Measurements from ENCODE around the gene G6PC2. TPM values are rescaled to one million over a fixed set of nuclear protein-coding genes. Genes with fewer than 3 reads are reported as not detected.
"Not testable (repeated sequence)": the region's sequence is repeated elsewhere in the genome, so short reads cannot be mapped to it uniquely, and the experiment has no call there.

The G6PC2 gene
- total RNA-seq, 1 experiment from 2014 or later, result not detected

DNA sequence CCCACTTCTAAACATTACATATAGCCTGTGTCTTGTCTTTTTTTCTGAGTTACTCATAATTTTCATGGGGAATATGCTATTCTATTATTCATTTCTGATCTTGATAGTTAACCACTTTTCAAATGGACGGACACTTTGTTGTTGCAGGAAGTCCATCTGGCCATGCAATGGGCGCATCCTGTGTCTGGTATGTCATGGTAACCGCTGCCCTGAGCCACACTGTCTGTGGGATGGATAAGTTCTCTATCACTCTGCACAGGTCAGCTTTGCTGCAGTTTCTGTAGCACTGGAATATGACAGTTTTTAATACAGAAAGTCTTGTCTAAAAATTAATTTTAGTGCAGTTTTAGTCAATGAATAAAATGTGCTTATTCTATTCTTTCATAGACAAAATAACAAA lies 3.3 kb downstream of the G6PC2 start:
- DNase-seq (ENCODE audit: low read depth), result no peak

DNA sequence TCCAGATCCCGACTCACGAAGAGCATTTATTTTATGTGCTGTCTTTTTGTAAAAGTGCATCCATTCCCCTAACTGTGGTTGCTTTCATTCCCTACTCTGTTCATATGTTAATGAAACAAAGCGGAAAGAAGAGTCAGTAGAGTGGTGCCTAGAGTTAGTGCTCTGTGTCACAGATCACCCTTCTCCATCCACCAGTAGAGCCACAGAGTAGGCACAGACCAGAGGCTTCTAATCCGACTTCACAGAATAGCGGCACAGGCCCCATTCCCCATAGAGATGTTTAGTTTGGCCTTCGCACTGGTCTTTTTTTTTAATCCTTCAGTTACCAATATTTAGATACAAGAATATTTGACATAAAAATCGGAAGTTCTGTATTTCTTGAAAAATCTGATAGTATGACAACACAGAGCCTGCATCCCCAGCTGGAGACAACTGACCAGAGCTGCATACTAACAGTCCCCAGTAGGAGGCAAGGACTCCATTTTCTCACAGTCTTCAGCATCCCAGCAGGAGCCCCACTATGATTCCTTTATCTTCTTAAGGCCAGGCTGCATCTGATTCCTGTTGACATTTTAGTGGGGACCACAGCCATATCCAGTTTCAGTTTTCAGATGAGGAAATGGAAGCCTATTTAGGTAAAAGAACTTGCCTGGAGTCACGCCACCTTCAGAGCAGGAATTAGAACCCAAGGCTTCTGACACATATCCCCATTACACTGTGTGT lies 7.0 kb downstream of the G6PC2 start:
- no peak for DNase-seq (ENCODE audit: low read depth)

DNA sequence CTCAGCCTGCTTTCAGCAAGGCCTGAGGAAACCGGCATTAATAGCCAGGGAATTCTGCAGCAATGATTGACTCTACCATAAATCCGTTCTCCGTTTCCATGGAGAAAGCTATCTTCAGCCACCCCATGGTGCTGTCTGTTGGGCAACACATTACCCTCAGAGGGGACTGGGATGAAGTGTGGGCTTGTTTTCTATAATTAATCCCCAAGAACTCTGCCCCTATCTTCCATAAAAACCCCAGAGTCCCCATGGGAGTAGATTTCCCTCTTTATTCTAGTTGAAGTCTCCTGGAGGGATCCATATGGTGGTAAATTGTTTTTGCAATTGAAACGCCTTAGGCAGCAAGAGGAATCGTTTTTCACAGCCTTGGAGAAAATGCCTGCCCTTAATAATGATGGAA lies 9.2 kb downstream of the G6PC2 start:
- DNase-seq (ENCODE audit: low read depth), result no peak

DNA sequence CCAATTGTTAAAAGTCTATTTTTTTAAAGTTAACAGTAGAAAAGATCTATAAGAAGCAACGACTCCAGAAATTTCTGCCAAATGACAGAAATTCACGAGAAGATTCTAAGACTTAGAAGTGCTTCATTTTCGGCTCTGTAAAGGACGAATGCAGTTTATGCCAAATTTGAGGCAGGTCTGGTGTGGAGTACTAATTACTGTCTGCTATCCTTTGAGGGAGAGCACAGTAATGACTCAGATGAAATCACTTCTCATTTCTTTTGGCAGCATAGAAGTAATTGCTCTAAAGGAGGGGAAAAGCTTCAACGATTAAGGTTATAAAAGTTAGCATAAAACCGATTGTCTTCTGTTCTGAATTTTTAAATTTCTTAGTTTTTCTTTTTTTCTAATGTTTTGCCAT lies 11.4 kb downstream of the G6PC2 start:
- DNase-seq (ENCODE audit: low read depth), result no peak

DNA sequence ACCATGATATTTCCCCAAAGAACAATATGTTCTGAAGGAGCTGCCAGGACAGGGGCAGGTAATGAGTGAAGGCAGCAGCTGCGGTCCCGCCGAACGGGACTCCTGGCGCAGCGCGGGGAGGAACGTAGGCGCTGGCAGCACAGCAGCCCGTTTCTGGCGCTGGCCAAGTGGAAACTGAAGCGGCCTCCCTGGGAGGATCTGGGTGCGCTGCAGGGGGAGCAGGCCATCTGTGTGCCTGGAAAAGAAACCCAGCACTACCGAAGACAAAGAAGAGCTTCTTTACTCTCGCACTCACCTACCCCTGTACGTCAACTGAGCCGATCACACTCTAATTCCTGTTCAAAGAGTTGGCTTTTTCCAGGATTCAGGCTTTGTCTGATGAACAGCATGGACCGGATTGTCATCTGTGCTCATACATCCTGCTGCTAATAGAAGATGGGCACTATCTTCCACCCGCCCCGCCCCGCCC lies 11.8 kb downstream of the G6PC2 start:
- peak; percentile 87 for DNase-seq (ENCODE audit: low read depth)

DNA sequence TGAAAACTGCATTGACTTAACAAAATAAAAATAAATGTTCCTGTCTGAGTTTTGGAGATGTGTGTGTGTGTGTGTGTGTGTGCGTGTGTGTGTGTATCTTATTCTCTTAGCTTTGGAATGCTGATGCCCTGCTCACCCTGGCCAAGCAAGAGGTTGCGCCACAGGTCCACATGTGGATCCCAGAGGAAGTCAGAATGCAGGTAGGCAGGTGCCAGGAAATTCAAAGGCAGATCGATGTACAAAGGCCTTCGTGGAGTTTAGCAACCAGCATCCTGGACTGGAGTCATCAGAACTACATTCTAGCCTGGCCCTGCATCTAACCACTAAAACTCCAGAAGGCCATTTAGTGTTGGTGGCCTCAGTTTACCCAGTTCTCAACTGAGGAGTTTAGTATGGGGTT lies 12.4 kb downstream of the G6PC2 start:
- DNase-seq (ENCODE audit: low read depth), result no peak

DNA sequence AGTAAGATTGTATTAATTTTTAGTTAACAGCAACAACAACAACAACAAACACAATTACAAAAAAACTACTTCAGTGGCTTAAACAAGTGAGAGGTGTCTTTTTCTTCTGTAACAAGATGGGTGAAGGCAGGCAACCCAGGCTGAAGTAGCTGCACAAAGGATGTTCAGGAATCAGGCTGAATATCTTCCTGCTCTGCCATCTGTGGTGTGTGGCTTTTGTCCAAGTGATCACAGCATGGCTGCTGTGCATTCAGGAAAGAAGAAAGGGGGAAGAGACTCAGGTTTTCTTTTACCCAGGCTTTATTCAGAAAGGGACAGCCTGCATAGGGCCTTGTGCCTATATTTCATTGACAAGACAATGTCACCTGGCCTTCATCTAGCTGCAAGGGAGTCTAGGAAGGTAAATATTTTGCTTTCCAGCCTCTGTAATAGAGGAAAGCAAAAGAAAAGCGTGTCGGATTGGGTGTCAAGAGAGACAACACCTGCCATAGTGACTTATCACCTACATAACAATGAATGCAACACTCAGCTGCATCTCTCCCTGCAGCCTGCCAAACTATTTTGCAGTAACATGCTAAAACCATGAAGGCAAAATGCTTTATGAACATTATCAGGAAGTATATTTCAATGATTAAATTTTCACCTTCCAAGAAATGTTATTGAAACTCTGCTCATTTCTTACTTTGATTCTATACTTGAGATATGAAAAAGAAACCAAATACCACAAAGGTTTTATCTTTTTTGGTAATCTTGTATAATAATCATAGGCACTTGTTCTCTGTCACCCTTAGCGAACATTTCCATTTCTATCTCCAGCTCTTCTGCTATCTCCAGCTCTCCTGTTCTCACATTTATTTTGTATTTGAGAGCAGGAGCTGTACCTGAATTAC lies 14.6 kb downstream of the G6PC2 start:
- no peak for DNase-seq (ENCODE audit: low read depth)

DNA sequence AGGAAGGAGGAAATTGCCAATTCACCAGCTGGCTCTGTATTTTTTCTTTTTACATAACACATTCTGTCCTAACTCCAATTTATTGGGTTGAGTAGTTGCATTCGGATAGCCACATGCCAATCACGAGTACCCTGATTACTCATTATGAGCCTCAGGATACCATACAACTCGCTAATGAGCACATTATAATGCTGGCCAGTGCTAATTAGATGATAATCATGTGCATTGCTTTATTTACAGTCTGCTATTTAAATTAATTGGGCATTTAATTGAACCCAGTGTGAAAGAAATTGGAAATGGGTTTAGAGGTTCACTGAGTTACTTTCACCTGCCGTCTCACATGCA lies 15.2 kb downstream of the G6PC2 start:
- no peak for DNase-seq (ENCODE audit: low read depth)

DNA sequence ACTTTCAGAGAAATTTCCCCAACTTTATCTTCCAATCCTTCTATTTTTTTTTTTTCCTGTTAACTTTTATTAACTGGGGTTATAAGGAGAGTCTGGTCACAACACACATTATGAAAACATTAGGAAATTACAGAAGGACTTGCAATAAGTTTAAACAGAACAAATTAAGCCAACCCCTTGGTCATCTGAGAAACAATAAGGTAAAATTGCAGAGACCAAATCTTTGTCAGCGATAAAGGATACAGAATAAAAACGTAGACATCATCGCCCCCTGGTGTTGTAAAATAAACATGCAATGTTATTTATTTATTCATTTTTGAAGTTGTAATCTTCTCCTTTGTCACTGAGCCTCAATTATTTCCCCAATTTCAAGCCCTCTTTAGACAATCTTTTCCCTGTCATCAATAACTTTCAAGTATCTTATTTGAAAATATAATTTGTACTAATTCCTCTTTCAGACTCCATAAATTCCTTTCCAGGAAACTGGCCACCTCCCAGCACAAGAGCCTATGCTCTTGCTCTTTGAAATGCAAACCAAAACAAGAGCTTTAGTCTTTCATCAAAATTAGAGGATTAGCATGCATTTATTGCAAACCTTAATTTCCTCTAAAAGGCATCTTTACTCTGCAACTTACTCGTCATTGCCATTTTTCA lies 19.5 kb downstream of the G6PC2 start:
- DNase-seq (ENCODE audit: low read depth), result peak; percentile 35

DNA sequence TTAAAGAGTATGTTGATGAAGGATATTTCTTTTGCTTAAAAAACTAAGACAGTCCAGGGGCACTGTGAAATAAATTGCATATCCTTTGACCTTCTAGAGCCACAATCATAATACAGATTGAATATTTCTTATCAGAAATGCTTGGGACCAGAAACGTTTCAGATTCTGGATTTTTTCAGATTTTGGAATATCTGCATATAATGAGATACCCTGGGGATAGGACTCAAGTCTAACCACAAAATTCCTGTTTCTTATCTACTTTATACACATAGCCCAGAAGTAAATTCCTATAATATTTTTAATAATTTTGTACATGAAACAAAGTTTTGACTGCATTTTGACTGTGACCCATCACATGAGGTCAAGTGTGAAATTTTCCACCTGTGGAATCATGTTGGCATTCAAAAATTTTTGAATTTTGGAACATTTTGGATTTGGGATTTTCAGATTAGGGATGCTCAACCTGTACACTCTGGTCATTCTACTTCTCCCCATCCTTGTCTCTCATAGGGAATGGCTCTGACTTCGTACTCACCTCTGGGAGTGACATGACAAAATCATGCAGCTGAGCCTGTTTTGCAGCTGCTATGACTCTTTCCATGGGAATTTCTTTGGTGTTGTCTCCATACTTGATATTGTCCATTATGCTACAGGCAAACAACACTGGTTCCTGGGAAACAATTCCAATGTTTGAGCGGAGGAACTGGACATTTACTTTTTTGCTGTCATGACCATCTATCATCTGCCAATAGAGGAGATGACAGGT lies 25.7 kb downstream of the G6PC2 start:
- peak; percentile 25 for DNase-seq (ENCODE audit: low read depth)

DNA sequence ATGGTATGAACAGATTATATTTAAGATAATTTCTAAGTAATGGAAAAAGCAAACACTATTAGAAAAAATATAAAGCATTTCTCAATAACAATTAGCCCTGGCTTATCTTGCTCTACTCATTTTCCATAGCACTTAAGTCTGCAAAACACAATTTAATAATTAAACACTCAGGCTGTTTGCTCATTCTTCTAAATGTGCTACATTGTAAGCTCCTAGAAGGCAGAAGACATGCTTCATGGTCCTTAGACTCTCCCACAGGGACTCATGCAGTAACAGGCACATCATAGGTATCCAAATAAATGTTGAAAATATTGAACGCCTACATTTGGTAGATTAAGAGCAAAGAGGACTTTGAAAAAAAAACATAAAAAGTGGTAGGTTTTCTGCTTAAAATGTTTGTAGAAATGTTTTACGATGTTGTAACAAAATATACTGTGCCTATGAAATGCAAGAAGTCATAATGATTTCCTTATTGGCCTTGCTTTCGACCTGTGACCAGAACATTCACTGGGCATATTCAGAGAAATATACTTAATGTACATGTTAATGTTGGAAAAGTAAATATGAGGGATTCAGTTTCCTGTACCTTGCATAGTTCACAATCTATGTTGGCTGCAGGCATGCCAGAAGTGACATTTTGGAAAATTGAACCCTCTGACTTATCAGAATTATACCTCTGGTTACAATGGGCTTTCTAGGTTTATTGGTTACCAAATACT lies 27.2 kb downstream of the G6PC2 start:
- DNase-seq (ENCODE audit: low read depth), result no peak

DNA sequence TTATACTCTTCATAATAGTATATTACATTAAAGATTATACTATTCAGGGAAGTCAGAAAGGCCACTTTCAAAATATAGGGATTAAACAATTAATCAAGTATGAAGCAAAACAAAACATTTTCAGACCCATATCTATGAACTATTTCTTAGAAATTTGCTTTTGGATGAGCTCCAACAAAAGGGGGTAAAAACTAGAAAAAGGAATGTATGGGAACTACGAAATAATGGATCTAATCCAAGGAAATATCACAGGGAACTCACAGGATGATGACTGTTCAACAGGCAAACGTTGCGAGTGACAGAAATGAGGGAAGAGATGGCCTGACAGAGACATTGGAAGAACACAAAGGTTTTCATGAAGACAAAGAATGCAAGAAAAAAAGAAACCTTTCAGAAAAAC lies 27.9 kb downstream of the G6PC2 start:
- DNase-seq (ENCODE audit: low read depth), result no peak

DNA sequence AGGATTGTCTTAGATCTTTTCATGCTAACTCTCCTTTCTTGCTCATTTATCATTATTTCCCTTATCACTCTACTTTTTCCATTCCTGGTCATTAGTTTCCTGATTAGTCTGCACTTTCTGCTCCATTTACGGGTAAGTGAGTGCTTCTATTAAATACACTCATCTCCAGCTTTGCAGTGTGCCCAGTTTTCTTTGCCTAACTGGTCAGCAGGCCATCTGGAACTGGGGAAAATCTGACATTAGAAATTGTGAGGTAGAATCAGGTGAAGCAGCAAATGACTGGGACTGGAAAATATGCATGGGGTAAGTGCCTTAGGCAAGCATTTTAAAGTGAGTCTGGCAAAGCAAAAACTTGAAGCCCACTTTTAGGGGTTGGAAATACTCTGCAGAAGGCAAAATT lies 29.2 kb downstream of the G6PC2 start:
- no peak for DNase-seq (ENCODE audit: low read depth)

DNA sequence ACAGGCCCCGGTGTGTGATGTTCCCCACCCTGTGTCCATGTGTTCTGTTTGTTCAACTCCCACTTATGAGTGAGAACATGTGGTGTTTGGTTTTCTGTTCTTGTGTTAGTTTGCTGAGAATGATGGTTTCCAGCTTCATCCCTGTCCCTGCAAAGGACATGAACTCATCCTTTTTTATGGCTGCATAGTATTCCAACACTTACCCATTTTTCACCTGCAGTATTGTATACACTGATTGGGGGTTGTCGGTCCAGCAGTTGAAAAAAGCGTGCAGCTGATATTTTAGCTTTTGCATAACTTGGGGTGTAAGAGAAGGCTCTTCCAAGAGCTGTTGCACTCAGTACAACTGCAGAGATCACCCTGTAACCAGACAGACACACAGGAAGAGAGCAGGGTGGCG lies 31.1 kb downstream of the G6PC2 start:
- DNase-seq (ENCODE audit: low read depth), result not testable (repeated sequence)

DNA sequence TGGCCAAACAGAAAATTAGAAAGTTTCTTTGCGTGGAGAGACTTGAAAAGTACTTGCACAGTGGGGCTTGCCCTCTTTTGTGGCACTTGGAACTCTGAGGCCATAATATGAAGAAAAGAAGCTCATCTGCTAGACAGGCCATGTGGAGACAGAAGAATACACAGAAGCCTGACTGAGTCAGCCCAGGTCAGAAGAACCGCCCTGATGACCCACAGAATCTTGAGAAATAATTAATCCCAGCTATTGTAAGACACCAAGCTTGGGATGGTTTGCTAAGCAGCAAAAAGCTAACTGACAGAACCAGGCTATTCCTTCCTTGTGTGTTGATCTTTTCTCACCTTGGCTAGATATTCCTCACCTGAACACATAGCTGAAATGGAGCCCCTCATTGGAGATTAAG lies 33.7 kb downstream of the G6PC2 start:
- DNase-seq (ENCODE audit: low read depth), result no peak

DNA sequence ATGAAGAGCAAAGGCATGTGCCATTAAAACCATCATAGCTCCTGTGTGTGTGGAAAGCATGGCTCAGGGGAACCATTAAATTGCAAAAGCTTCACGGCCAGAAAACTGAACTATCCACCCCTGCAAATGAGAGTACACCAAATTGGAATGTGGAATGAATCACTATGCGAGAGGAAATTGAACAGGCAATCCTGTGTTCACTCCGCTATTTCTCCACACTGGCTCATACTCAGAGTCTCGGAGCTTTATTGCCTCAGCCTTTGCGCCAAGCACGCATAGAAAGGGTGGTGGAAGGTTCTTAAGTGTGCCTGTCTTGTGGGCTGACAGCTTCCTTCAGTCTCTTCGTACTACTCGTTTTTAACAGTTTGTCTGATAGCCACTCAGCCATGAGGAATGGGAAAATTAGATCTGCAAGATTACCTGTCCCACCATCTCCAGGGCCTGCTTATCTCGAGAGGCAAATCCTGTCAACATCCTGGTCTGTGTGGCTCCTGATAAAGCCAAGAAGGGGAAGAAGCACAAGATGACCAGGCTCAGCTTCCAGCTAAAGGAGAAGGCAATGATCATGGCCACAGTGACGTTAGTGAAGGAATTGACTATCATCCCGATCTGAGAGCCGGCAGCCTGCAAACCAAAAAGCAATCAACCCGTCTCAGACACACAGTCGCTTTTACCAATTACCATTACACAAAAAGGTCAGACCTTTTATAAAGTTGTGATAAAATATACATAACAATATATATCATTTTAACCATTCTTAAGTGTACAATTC lies 34.9 kb downstream of the G6PC2 start:
- DNase-seq (ENCODE audit: low read depth), result peak; percentile 81

DNA sequence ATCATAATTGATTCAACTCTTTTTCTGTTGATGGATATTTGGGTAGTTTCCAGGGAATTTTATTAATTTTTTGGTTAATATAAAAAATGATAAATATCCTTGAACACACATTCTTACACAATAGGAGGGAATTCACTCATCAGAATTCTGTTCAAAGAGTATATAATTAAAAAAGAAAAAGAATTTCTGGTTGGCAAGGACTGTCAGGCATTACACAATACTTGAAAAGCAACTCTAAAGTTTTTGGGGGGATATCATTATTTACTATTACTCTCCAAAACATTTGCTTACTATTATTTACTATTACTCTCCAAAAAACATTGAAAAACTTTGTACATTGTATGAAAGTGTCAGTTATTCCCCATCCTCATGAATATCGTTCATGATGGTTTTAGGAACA lies 38.0 kb downstream of the G6PC2 start:
- DNase-seq (ENCODE audit: low read depth), result no peak

DNA sequence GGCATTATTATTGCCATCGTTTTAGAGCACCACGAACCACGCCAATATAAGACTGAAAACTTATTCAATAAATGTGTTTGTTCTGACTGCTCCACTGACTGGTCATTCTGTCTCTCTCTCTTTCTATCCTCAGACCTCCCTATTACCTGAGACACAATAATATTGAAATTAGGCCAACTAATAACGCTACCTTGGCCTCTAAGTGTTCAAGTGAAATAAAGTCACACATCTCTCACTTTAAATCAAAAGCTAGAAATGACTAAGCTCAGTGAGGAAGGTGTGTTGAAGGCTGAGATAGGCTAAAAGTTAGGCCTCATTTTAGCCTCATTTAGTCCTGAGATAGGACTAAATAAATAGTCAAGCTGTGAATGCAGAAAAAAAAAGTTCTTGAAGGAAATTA lies 38.8 kb downstream of the G6PC2 start:
- no peak for DNase-seq (ENCODE audit: low read depth)

DNA sequence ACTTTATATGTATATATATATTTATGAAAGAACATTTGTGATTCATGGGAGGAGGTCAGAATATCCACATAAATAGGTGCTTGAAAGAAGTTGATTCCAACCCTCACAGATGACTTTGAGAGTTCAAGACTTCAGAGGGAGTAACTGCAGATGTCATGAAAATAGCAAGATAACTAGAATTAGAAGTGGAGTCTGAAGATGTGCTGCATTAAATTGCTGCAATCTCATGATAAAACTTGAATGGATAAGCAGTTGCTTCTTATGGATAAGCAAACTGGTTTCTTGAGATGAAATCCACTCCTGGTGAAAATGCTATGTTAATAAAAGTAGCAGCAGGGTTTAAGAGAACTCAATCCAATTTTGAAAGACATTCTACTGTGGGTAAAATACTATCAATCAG lies 40.2 kb downstream of the G6PC2 start:
- DNase-seq (ENCODE audit: low read depth), result no peak

DNA sequence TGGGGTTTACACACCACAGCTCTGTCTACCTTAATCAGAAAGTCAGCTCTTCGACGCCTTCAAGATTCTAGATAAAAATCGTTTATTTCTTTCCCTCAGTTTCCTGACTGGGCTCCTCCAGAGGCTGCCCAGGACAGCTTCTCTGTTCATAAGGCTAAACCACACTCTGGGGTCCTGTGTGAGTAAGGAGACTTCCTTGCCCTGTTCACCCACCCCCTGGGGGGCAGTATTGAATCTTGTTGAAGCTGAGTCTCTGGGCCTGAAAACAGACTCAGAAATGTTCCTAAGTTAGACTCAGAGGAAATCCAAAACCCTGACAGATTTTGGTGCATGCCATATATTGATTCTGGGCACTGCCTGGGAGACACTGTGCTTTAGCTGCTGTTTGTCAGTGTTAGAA lies 43.0 kb downstream of the G6PC2 start:
- no peak for DNase-seq (ENCODE audit: low read depth)
